NB4 (cell line): Measurements from ENCODE around the gene SYTL2.

Source experiments
- DNase-seq: peaks from one replicate; pipeline ENCODE4 v3.0.0; 2010; ENCODE audit warnings: low read depth
- H3K4me3 ChIP-seq: one replicate; pipeline ENCODE4 v1.5.1; 2011; ENCODE audit warnings: mild to moderate bottlenecking, low read depth, low read length, moderate library complexity
- CTCF ChIP-seq: IDR thresholded peaks from one replicate; pipeline ENCODE4 v1.5.1; 2012; ENCODE audit warnings: low read depth, low read length
- MAX ChIP-seq: IDR thresholded peaks from 2 replicates; pipeline ENCODE4 v1.6.1; 2011; ENCODE audit warnings: low read depth, low read length
- MYC ChIP-seq: IDR thresholded peaks from 2 replicates; pipeline ENCODE4 v1.6.1; 2011; ENCODE audit warnings: low read depth, low read length
- POLR2A ChIP-seq: IDR thresholded peaks from 2 replicates; pipeline ENCODE4 v1.6.1; 2011; ENCODE audit warnings: mild to moderate bottlenecking; ENCODE audit not compliant: insufficient read length; ENCODE audit errors: extremely low read depth

Gene SYTL2

GRCh38 chr11:85827748-85828639 is 17.1 kb upstream of the SYTL2 start:
- H3K4me3 ChIP-seq = no peak overlapping the region
- no peak for TF ChIP-seq POLR2A
- no peak for TF ChIP-seq MYC
- no peak for TF ChIP-seq MAX
- DNase-seq = no peak

- DNase-seq = no peak
- no peak for TF ChIP-seq POLR2A
- TF ChIP-seq CTCF = peak; percentile 48
Measured at GRCh38 chr11:85826116-85826855, 15.3 kb upstream of the SYTL2 start.

GRCh38 chr11:85825616-85826015 is 14.7 kb upstream of the SYTL2 start:
- no peak overlapping the region for H3K4me3 ChIP-seq
- no peak for DNase-seq
- TF ChIP-seq MAX = no peak
- no peak for TF ChIP-seq MYC
- no peak for TF ChIP-seq CTCF
- no peak for TF ChIP-seq POLR2A

More at GRCh38 chr11:85826116-85826855, 15.3 kb upstream of the SYTL2 start:
- H3K4me3 ChIP-seq = no peak overlapping the region

- no peak overlapping the region for H3K4me3 ChIP-seq
- TF ChIP-seq CTCF = no peak
- no peak for TF ChIP-seq POLR2A
- no peak for TF ChIP-seq MAX
- TF ChIP-seq MYC = no peak
- no peak for DNase-seq
Measured at GRCh38 chr11:85823816-85824215, 12.9 kb upstream of the SYTL2 start.

- no peak overlapping the region for H3K4me3 ChIP-seq
- no peak for DNase-seq
- TF ChIP-seq MYC = no peak
- no peak for TF ChIP-seq CTCF
- no peak for TF ChIP-seq MAX
- no peak for TF ChIP-seq POLR2A
Measured at GRCh38 chr11:85822814-85823213, 11.9 kb upstream of the SYTL2 start.

GRCh38 chr11:85821636-85822035 is 10.7 kb upstream of the SYTL2 start:
- no peak overlapping the region for H3K4me3 ChIP-seq
- DNase-seq = no peak
- TF ChIP-seq MYC (no peak), POLR2A (no peak), MAX (no peak), CTCF (no peak)
